Skeletal muscle satellite cell (primary cell): Measurements from ENCODE around the gene KIF5C. TPM values are rescaled to one million over a fixed set of nuclear protein-coding genes. Genes with fewer than 3 reads are reported as not detected.
A peak's percentile ranks its signal among the peaks of the same experiment; 100 is the strongest.

Experiments
- H3K27me3 ChIP-seq: 2 replicates; pipeline ENCODE4 v1.7.0; 2013; ENCODE audit warnings: low read length; ENCODE audit not compliant: control insufficient read depth, insufficient read depth
- H3K36me3 ChIP-seq: 2 replicates; pipeline ENCODE4 v1.7.0; 2013; ENCODE audit warnings: mild to moderate bottlenecking, control low read depth, low read length; ENCODE audit not compliant: insufficient read depth
- H3K4me1 ChIP-seq: 2 replicates; pipeline ENCODE4 v1.7.0; 2013; ENCODE audit warnings: low read length; ENCODE audit not compliant: control insufficient read depth, insufficient read depth
- H3K4me2 ChIP-seq: 2 replicates; pipeline ENCODE4 v1.7.0; 2013; ENCODE audit warnings: mild to moderate bottlenecking, low read length
- H3K4me3 ChIP-seq: 2 replicates; pipeline ENCODE4 v1.7.0; 2013; ENCODE audit warnings: low read length
- H3K9ac ChIP-seq: 2 replicates; pipeline ENCODE4 v1.7.0; 2013; ENCODE audit warnings: mild to moderate bottlenecking, low read depth, low read length, moderate library complexity
- H3K9me3 ChIP-seq: replicated peaks from 2 replicates; pipeline ENCODE4 v1.7.0; 2013; ENCODE audit warnings: mild to moderate bottlenecking, control low read depth, low read length
- small RNA-seq: library from RNA; depleted of rRNA; stranded (forward); fragments of <200 nt; gene quantifications from one replicate; pipeline ENCODE3, GENCODE V24; 2012

KIF5C gene

DNA sequence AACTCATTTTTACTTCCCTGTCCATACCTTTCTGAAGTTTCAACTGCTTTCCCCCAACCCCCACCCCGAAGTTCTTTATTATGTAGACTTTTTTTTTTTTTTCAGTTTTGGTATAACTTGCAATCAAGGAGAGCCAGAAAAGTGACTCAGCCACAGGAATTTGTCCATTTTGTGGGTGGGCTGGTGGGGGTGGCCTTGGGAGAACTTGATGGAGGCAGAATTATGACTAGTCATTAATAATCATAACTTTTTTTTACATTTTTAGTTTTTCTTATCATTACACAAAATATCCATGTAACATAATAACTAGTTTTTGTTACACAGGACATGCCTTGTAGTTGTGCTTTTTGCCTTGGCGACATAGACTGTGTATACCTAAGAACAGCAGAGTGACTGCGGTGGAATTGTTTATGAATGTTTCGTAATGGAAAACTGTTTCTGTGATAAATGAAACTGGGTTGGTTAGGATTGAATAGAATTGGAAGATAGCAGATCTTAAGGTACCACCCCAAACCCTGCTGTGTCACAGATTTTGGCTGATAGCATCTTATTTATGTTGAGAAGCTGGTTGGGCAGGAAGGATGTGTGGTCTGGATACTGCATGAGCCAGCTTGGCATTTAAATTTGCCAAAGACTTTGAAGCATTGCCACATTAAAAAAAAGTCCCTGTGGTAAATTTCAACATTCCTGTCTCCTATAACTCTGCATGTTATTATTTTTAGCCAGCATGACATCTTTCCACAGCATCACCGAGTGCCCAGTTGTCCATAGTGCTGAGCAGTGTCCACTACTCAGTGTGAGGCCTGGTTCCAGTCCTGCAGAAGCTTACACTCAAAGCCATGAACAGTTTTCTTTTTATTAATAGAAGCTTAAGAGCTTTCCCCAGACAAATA is 194.2 kb downstream of the KIF5C start:
- Histone ChIP-seq H3K9me3 (no peaks in the 10 kb centered on the region), H3K4me3 (no peak overlapping the region), H3K27me3 (no peaks in the 10 kb centered on the region), H3K4me1 (peaks cover 39% of the 10 kb centered on the region), H3K4me2 (peak overlapping the region; percentile 62), H3K36me3 (no peaks in the 10 kb centered on the region), H3K9ac (peak overlapping the region; percentile 61)

GRCh38 chr2:149070681-149071320 is 195.8 kb downstream of the KIF5C start:
- Histone ChIP-seq H3K9me3 (no peaks in the 10 kb centered on the region), H3K36me3 (no peaks in the 10 kb centered on the region), H3K4me3 (no peak overlapping the region), H3K4me1 (peaks cover 30% of the 10 kb centered on the region), H3K27me3 (no peaks in the 10 kb centered on the region), H3K4me2 (no peak overlapping the region), H3K9ac (no peak overlapping the region)

DNA sequence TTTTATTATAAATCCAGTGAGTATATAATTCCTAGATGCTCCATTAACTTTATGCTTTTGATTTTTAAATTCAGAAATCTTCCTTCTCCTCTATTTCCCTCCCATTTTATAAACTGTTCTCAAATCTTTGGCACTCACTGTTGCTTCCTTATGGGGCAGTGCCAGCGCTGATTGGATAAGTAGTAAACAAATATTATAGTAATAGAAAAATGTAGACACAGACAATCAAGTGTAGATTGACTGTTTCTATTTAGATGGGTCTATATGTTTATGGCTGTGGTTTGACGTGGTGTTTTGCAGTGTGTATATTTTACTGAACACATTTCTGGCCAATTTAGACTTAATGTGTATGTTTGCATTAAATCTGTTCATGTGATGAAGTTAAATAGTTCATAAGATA is 200.1 kb downstream of the KIF5C start:
- Histone ChIP-seq H3K4me3 (no peak overlapping the region), H3K4me2 (no peak overlapping the region)

GRCh38 chr2:149075853-149076252 is 200.8 kb downstream of the KIF5C start:
- peaks cover 16% of the 10 kb centered on the region for H3K4me1 ChIP-seq
- peak overlapping the region; percentile 58 for H3K4me3 ChIP-seq
- H3K4me2 ChIP-seq: peak overlapping the region; percentile 75
- H3K27me3 ChIP-seq: no peaks in the 10 kb centered on the region
- no peaks in the 10 kb centered on the region for H3K36me3 ChIP-seq
- H3K9ac ChIP-seq: peak overlapping the region; percentile 51
- no peaks in the 10 kb centered on the region for H3K9me3 ChIP-seq

More for the DNA sequence above, 200.1 kb downstream of the KIF5C start:
- Histone ChIP-seq H3K27me3 (no peaks in the 10 kb centered on the region), H3K36me3 (no peaks in the 10 kb centered on the region), H3K9me3 (no peaks in the 10 kb centered on the region), H3K9ac (no peak overlapping the region), H3K4me1 (peaks cover 24% of the 10 kb centered on the region)

Small RNA genes within 50 kb of the gene (small RNA-seq; reads per million reads assigned to genes)
- gene RNU2-9P: 0.49 reads per million
- gene UBBP3: not detected
